HEK293T (cell line): ENCODE measurements around the gene IBA57.

Experiments
- CTCF ChIA-PET: fragments of 350-600 bp; formaldehyde crosslinking; extraction: SDS; loops from one replicate; lab custom pipeline; 2021; ENCODE audit warnings: antibody characterized with exemption, inconsistent platforms; lab: Yijun Ruan, JAX
- POLR2A ChIA-PET: fragments of 350-600 bp; formaldehyde crosslinking; extraction: SDS; loops from one replicate; lab custom pipeline; 2020; ENCODE audit warnings: antibody characterized with exemption, inconsistent platforms; lab: Yijun Ruan, JAX
- DNase-seq: peaks from one replicate; pipeline ENCODE4 v3.0.0; 2012; ENCODE audit warnings: mixed read lengths; ENCODE audit errors: extremely low spot score
- ARNT ChIP-seq: fragments of 450-650 bp; IDR thresholded peaks from 2 replicates; pipeline ENCODE4 v1.6.1; 2017; ENCODE audit warnings: mild to moderate bottlenecking
- BHLHE40 ChIP-seq: fragments of 450-650 bp; IDR thresholded peaks from 2 replicates; pipeline ENCODE4 v1.6.1; 2016; ENCODE audit warnings: mild to moderate bottlenecking, moderate library complexity, borderline replicate concordance
- CTBP1 ChIP-seq: fragments of 450-650 bp; IDR thresholded peaks from 2 replicates; pipeline ENCODE4 v1.6.1; 2016; ENCODE audit warnings: borderline replicate concordance
- ELF4 ChIP-seq: fragments of 450-650 bp; IDR thresholded peaks from 2 replicates; pipeline ENCODE4 v1.6.1; 2017; ENCODE audit warnings: antibody characterized with exemption
- FOXA1 ChIP-seq: fragments of 450-650 bp; IDR thresholded peaks from 2 replicates; pipeline ENCODE4 v1.6.1; 2016; ENCODE audit warnings: mild to moderate bottlenecking
- FOXK2 ChIP-seq: fragments of 450-650 bp; IDR thresholded peaks from 2 replicates; pipeline ENCODE4 v1.6.1; 2016; ENCODE audit warnings: mild to moderate bottlenecking
- FOXM1 ChIP-seq: fragments of 450-650 bp; IDR thresholded peaks from 2 replicates; pipeline ENCODE4 v1.6.1; 2017; ENCODE audit warnings: mild to moderate bottlenecking, borderline replicate concordance
- HDGF ChIP-seq: fragments of 450-650 bp; IDR thresholded peaks from 2 replicates; pipeline ENCODE4 v1.6.1; 2017; ENCODE audit warnings: antibody characterized with exemption, borderline replicate concordance
- L3MBTL2 ChIP-seq: fragments of 450-650 bp; conservative IDR thresholded peaks from 2 replicates; pipeline ENCODE4 v1.6.1; 2016; ENCODE audit warnings: mild to moderate bottlenecking
- LEF1 ChIP-seq: fragments of 450-650 bp; IDR thresholded peaks from 2 replicates; pipeline ENCODE4 v1.6.1; 2017; ENCODE audit warnings: mild to moderate bottlenecking, borderline replicate concordance
- NFRKB ChIP-seq: fragments of 450-650 bp; IDR thresholded peaks from 2 replicates; pipeline ENCODE4 v1.6.1; 2016; ENCODE audit warnings: mild to moderate bottlenecking, moderate library complexity
- PKNOX1 ChIP-seq: fragments of 450-650 bp; IDR thresholded peaks from 2 replicates; pipeline ENCODE4 v1.6.1; 2016
- SP1 ChIP-seq: fragments of 450-650 bp; IDR thresholded peaks from 2 replicates; pipeline ENCODE4 v1.6.1; 2017
- SUZ12 ChIP-seq: fragments of 450-650 bp; IDR thresholded peaks from 2 replicates; pipeline ENCODE4 v1.6.1; 2016; ENCODE audit warnings: mild to moderate bottlenecking
- TARDBP ChIP-seq: fragments of 450-650 bp; IDR thresholded peaks from 2 replicates; pipeline ENCODE4 v1.6.1; 2016
- ZNF384 ChIP-seq: fragments of 450-650 bp; IDR thresholded peaks from 2 replicates; pipeline ENCODE4 v1.6.1; 2016

The IBA57 gene

GRCh38 chr1:228142701-228143136 lies 22.9 kb upstream of the IBA57 start:
- ChIA-PET POLR2A (interaction anchor here (0.6 to 2.2 kb wide), 2 partner anchors 8 to 23 kb away, joined by 3 to 20 read pairs; partner anchors contain the start of gene IBA57), CTCF (interaction anchor here (1.9 kb wide), 1 partner anchor 12 kb away, joined by 5 read pairs; no protein-coding TSS in a partner anchor)
- TF ChIP-seq L3MBTL2: no peak
- no peak for DNase-seq

- CTCF ChIA-PET: interaction anchor here (1.9 kb wide), 1 partner anchor 13 kb away, joined by 5 read pairs; no protein-coding TSS in a partner anchor
- POLR2A ChIA-PET: interaction anchor here (2.2 kb wide), 1 partner anchor 22 kb away, joined by 20 read pairs; the partner anchor contains the start of gene IBA57
- no peak for DNase-seq
- TF ChIP-seq BHLHE40 (no peak), FOXK2 (no peak), ELF4 (no peak), NFRKB (no peak), SUZ12 (no peak), PKNOX1 (no peak), SP1 (no peak), L3MBTL2 (no peak), ZNF384 (no peak), ARNT (no peak), HDGF (no peak), LEF1 (no peak), FOXA1 (no peak), TARDBP (no peak), CTBP1 (no peak), FOXM1 (no peak)
These were observed 22.0 kb upstream of the IBA57 start for GRCh38 chr1:228143480-228144192.

GRCh38 chr1:228144193-228144992 lies 21.2 kb upstream of the IBA57 start:
- DNase-seq: no peak
- POLR2A ChIA-PET: interaction anchor here (2.2 kb wide), 1 partner anchor 21 kb away, joined by 20 read pairs; the partner anchor contains the start of gene IBA57
- TF ChIP-seq NFRKB: no peak
- TF ChIP-seq FOXA1: no peak
- TF ChIP-seq LEF1: no peak
- TF ChIP-seq ZNF384: no peak
- no peak for TF ChIP-seq HDGF
- no peak for TF ChIP-seq CTBP1
- no peak for TF ChIP-seq FOXK2
- TF ChIP-seq ELF4: no peak
- no peak for TF ChIP-seq ARNT
- TF ChIP-seq TARDBP: no peak
- no peak for TF ChIP-seq SUZ12
- TF ChIP-seq PKNOX1: no peak
- TF ChIP-seq SP1: no peak
- no peak for TF ChIP-seq FOXM1
- no peak for TF ChIP-seq BHLHE40
- no peak for TF ChIP-seq L3MBTL2
- CTCF ChIA-PET: interaction anchor here (0.6 kb wide), 1 partner anchor 141 kb away, joined by 3 read pairs; no protein-coding TSS in a partner anchor

- CTCF ChIA-PET: no interaction called here
These were observed 20.6 kb upstream of the IBA57 start for GRCh38 chr1:228144993-228145343.

GRCh38 chr1:228145463-228146416 lies 19.9 kb upstream of the IBA57 start:
- TF ChIP-seq PKNOX1: no peak
- no peak for TF ChIP-seq FOXK2
- no peak for TF ChIP-seq SP1
- no peak for TF ChIP-seq FOXA1
- no peak for TF ChIP-seq L3MBTL2
- TF ChIP-seq TARDBP: no peak
- TF ChIP-seq SUZ12: no peak
- no peak for TF ChIP-seq CTBP1
- no peak for TF ChIP-seq NFRKB
- no peak for TF ChIP-seq LEF1
- no peak for TF ChIP-seq ZNF384
- no peak for TF ChIP-seq ELF4
- TF ChIP-seq HDGF: no peak
- TF ChIP-seq ARNT: no peak
- no peak for TF ChIP-seq BHLHE40
- no peak for TF ChIP-seq FOXM1
- no peak for DNase-seq
- ChIA-PET CTCF (no interaction called here), POLR2A (interaction anchor here (0.6 kb wide), 1 partner anchor 33 kb away, joined by 3 read pairs; no protein-coding TSS in a partner anchor)

More at GRCh38 chr1:228144993-228145343, 20.6 kb upstream of the IBA57 start:
- POLR2A ChIA-PET: interaction anchor here (2.2 kb wide), 1 partner anchor 21 kb away, joined by 20 read pairs; the partner anchor contains the start of gene IBA57
- TF ChIP-seq ARNT: no peak
- TF ChIP-seq ELF4: no peak
- no peak for TF ChIP-seq SP1
- no peak for TF ChIP-seq HDGF
- no peak for TF ChIP-seq FOXM1
- TF ChIP-seq LEF1: no peak
- no peak for TF ChIP-seq NFRKB
- no peak for TF ChIP-seq FOXK2
- TF ChIP-seq FOXA1: no peak
- no peak for TF ChIP-seq SUZ12
- no peak for DNase-seq
